HG02840 (cell line): ENCODE results near the gene STAT5A.

Source experiments
- ATAC-seq: cut with Tn5 transposase; IDR thresholded peaks from one replicate; pipeline ENCODE4 v1.9.1; 2021; ENCODE audit warnings: mild to moderate bottlenecking, moderate library complexity, moderate number of reproducible peaks; ENCODE audit not compliant: unreplicated experiment, low FRiP score

STAT5A gene

DNA sequence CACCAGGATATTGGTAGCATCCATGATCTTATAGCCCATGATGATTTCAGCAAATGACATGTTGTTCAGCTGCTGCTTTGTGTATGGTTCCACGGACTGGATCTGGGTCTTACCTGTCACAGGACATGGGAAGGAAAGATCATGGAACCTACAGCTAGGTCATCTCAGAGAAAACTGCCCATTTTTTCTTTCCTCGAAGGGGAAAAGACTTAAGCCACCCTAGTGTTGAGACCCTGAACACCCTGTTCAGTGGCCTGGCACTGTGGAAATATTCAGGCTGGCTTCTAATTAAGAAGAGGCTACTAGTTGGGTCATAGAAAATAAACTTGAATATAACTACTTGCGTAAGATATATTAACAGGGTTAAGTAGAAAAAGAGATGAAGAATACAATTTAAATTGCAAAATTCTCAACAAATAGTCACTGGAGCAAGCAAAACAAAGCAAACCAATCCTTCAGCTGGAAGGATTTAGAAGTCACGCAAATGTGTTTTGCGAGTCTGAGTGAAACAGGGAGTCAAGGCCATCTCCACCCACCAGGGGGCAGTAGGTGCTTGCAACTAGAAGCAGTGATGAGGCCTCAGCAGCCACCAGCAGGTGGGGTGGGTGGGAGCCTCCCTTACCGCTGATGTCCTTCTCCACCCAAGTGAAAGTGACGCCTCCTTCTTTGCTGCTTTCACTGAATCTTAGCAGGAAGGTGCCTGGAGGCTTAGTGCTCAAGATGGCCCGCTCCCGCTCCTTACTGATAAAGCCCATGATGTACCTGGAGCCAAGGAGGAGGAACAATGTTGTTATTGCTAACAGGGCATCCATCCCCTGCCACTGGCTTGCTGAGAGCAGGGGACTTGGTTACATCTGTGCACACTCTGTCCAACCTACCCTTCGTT, 34.3 kb downstream of the STAT5A start:
- ATAC-seq: no peak

DNA sequence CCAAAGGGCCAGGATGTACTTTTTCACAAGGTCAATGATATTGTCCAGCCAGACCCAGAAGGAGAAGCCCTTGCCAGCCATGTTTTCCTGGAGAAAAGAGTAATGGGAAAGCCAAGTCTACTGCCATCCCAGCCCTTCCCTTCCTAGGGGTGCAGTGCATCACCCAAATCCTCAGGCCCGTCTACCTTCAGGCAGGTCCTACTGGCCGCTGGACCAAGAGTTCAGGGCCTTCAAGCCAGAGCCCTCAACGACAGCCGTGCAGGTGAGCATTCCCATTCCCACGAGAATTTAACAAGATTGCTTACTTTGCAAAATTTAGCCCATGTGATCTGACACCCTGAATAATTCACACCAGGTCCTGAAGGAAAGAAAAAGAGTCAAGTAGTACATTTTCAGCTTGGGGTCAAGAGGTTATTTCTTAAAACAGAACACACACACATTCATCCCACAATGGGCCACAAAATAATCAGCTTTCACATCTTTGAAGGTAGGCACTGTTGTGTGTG, 35.0 kb downstream of the STAT5A start:
- no peak for ATAC-seq

DNA sequence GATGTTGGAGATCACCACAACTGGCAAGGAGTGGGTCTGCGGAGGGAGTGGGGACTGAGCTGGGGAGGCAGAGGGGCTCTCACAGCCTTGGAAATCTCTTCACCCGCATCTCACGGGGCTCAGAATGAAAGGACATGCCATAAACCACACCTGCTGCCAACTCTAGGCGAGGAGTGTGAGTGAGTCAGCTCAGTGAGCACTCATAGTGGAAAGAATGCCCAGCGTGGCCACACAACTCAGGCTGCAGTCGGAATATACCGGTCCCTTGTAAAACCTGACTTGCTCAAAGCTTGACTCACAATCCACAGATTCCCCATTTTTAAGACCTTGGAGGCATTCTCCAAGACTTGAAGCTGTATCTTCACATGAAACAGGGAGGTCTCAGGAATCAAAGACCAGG, 36.7 kb downstream of the STAT5A start:
- no peak for ATAC-seq

DNA sequence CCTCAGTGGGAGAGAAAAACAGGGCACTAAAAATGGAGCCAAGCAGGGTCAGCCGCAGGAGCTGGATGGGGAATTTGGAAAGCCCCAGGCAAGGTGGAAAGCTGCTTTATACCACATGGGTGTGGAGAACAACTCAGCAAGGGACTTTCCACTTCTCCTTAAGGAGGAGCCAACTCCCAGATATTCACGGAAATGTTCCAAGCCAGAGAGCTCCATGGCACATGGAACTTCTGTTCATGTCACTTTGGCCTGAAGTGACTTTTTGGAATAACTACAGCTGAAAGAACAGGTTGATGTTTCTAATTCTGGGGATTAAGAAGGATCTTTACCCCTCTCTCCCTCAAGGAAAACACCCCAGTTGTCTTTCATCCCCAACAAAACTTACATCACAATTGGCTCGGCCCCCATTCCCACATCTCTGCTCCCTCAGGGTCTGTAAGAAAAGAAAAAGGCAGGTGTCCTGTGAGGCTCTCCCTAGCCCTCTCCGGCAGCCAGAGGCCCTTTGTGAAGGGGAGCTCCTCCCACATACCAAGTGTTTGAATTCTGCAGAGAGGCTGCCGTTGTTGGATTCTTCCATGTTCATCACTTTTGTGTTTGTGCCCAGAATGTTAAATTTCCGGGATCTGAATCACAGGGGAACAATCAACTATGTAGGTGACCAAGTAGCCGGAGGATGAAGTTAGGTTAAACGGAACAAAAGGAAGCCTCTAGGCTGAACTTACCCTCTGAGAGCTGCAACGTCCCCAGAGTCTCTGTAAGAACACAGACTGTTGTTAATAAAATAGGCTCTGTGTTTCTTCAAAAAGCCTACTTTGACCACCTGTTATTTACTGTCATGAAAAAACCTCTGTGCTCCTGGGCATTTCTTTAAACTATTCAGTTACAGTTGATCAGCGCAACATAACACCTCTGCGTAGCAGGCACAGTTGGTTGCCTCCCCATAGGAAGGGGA, 41.0 kb downstream of the STAT5A start:
- no peak for ATAC-seq

GRCh38 chr17:42333053-42333452, 44.8 kb downstream of the STAT5A start:
- ATAC-seq: no peak

- ATAC-seq: no peak
Observed at GRCh38 chr17:42334677-42335076, 46.4 kb downstream of the STAT5A start.

DNA sequence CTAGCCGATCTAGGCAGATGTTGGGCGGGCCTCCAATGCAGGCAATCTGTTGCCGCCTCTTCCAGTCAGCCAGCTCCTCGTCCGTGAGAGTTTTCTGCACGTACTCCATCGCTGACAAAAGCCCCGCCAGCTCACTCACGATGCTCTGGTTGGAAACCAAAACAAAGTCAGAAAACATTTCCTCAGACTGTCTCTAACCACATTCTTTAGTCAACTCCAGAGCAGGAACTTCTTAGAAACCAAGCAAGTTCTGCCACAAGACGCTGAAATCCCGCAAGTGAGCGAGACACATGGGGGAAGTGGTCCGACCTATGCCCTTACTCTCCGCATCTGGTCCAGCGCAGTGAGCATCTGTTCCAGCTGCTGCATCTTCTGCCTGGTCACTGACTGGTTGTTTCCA, 49.1 kb downstream of the STAT5A start:
- ATAC-seq: no peak

GRCh38 chr17:42338427-42338985, 50.2 kb downstream of the STAT5A start:
- ATAC-seq: no peak

DNA sequence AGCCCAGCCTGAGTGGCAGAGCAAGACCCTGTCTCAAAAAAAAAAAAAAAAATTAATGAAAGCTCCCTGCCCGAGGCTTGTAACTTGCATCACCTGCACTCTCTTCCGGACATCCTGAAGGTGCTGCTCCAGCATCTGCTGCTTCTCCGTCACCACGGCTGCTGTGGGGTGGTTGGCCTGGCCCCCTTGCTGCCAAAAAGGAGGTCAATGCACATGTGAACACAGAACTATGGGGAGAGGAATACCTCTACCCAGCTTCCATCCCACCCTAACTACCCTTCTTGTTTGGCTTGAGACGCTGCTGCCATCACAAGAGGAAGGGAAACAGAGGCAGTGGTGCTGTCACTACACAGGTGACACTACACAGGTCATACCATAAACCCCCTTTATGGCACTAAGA, 50.9 kb downstream of the STAT5A start:
- no peak for ATAC-seq

DNA sequence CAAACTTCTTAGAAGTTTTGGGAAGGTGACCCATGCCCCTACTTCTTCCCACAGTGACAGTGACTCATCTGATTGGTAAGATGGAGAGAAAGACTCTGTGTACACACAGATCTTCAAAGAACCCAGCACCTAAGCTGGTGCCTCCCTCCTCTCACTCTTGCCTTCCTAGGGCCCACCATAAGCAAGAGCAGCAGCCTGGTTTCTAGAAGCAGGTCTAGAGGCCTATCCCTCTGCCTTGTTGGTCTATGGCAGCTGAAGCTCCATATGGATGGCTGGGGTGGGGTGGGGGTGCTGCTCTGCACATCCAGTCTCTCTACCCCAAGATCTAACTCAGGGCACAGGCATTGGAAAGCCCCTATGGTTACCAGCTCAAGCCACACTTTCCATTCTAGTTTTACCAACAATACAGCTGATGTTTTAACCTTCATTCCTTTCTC, 52.4 kb downstream of the STAT5A start:
- ATAC-seq: no peak

DNA sequence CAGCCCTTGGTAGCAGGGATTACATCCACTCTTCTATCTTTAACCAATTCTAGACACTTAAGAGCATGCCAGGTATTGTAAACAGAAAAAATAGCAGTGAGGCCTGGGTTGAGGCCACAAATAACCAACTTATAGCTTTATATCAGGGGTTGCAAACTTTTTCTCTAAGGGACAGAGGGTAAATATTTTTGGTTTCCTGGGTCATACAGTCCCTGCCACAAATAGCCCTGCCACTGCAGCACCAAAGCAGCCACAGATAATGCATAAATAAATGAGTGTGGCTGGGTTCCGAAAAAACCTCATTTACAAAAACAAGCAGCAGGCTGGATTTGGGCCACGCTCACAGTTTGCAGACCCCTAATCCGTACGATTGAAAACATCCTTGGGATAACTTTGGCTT, 53.3 kb downstream of the STAT5A start:
- ATAC-seq: no peak

GRCh38 chr17:42342242-42343008, 54.1 kb downstream of the STAT5A start:
- no peak for ATAC-seq

DNA sequence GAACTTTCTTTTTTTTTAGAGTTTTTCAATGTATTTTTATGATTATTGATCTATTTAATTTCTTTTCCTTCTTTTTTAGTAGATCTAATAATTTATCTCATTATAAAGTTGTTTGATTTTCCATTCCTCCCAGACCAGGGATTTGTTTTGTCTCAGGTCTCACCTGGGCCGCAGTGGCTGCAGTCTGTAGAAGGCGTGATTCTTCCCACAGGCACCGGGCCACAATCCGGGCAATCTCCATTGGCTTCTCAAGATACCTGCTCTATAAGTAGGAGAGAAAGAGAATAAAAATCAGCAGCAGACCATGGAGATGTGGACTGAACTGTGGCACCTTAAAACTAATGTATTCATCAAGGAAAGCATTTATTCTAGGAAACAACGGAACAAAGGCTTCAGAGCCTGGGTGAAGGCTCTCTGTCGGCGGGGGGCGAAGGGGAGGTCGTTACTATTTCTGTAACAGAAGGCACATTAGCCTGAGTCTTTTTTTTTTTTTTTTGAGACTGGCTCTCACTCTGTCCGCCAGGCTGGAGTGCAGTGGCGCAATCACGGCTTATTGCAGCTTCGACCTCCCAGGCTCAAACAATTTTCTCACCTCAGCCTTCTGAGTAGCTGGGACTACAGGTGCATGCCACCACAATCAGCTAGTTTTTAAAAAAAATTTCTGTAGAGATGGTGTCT, 57.2 kb downstream of the STAT5A start:
- no peak for ATAC-seq

DNA sequence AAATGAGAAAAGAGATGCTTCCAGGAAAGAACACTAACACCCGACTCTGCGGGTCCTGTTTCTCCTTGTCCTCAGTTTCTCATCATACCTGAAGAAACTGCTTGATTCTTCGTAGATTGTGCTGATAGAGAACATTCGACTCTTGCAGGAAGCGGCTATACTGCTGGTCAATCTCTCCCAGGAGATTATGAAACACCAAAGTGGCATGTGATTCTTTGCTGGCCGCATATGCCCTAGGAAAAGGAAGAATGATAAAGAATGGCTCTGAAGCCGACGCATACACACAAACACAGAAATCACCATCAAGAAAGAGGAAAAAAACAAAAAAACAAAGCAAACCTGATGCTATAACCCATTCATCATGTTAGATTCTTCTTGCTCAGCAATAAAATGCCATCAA, 58.2 kb downstream of the STAT5A start:
- ATAC-seq: no peak

DNA sequence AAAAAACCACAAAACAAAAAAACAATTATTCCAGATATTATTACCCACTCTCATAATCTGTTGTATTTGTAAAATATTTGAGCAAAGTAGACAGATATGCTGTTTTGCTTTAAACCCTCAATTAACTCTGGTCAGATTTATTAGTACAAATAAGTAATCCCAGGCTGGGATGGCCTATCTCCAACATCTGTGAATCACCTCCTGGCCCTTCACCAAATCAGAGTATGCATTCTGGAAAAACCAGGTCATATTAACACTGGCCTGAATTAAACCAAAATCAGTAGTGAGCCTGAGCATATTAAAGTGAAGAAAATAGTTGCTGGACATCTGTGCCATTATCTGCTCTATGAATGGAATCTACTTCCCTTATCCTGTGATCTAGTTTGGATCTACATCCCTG, 58.9 kb downstream of the STAT5A start:
- no peak for ATAC-seq

DNA sequence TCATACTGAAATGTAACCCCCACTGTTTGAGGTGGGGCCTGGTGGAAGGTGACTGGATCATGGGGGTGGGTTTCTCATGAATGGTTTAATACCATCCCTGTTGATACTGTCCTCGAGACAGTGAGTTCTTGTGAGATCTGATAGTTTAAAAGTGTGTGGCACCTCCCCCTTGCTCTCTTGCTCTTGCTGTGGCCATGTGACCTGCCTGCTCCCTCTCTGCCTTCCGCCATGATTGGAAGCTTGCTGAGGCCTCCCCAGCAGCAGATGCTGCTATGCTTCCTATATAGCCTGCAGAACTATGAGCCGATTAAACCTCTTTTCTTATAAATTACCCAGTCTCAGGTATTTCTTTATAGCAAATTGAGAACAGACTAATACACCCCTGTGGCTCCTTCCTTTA, 59.3 kb downstream of the STAT5A start:
- no peak for ATAC-seq

DNA sequence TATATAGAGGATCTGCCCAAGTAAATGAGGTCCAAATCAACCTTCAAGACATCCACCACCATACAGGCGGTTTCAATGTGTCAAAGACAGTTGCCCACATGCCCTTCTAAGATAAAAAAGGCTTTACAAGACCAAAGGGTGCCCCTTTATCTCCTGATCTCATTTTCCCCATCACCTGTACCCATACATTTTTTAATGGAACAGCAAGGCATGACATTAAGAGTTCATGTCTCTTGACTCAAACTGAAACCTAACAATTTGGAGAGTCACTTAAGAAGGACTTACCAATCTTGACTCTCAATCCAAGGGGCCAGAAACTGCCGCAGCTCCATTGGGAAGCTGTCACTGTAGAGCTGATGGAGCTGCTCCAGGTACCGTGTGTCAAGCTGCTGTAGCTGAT, 59.8 kb downstream of the STAT5A start:
- ATAC-seq: no peak

GRCh38 chr17:42354956-42355843, 66.9 kb downstream of the STAT5A start:
- no peak for ATAC-seq

- ATAC-seq: no peak
Observed at GRCh38 chr17:42358434-42358833, 70.1 kb downstream of the STAT5A start.
